Measurements from ENCODE around the gene HDAC1.
"Not testable (repeated sequence)": the region's sequence is repeated elsewhere in the genome, so short reads cannot be mapped to it uniquely, and the experiment has no call there.

DNA sequence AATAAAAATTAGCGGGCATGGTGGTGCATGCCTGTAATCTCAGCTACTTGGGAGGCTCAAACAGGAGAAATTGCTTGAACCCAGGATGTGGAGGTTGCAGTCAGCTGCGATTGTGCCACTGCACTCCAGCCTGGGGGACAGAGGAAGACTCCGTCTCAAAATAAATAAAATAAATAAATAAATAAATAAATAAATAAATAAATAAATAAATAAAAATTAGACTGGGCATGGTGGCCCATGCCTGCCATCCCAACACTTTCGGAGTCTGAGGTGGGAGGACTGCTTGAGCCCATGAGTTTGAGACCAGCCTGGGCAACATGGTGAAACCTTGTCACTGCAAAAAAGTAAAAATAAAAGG is 28.7 kb upstream of the HDAC1 start:
- not testable (repeated sequence) for TF ChIP-seq SREBF2 (IDR thresholded peaks at IDR 0.05; ENCODE audit: low read length); NR2C2 (IDR thresholded peaks at IDR 0.05; ENCODE audit: borderline replicate concordance, control insufficient read depth, insufficient read length, low read depth); CTCF (IDR thresholded peaks at IDR 0.05 in 2 of 3, conservative IDR thresholded peaks at IDR 0.05 in 1 of 3; ENCODE audit: control insufficient read depth in 2 of 3, extremely low read depth in 1 of 3, insufficient read depth in 1 of 3, low read depth in 3 of 3, low read length in 3 of 3); NRF1 (conservative IDR thresholded peaks at IDR 0.05; ENCODE audit: low read depth, low read length)

Measured in GM12878 (cell line).